Liver (tissue), 3 donors: ENCODE results near the gene C10orf53.

ENCODE experiments used
- CTCF ChIP-seq: fragments of 150-350 bp; IDR thresholded peaks from 2 replicates; pipeline ENCODE4 v1.5.1; 2017; ENCODE audit warnings: improper control_type of control experiment, low read depth, low read length; ENCODE audit not compliant: missing input control
- EGR1 ChIP-seq, 2 donors: IDR thresholded peaks; 2 replicates each; pipeline ENCODE4 v1.6.1; 2016 to 2018; ENCODE audit warnings: antibody characterized with exemption in 2 of 2, low read depth in 2 of 2
- FOXA1 ChIP-seq: IDR thresholded peaks from 2 replicates; pipeline ENCODE4 v1.6.1; 2016; ENCODE audit warnings: antibody characterized with exemption
- FOXA2 ChIP-seq: IDR thresholded peaks from 2 replicates; pipeline ENCODE4 v1.6.1; 2016; ENCODE audit warnings: antibody characterized with exemption
- RAD21 ChIP-seq, 2 donors: IDR thresholded peaks; 2 replicates each; pipeline ENCODE4 v1.6.1; 2016; ENCODE audit warnings: antibody characterized with exemption in 2 of 2, mild to moderate bottlenecking in 2 of 2
- RXRA ChIP-seq, 2 donors: IDR thresholded peaks; 2 replicates each; pipeline ENCODE4 v1.6.1; 2017 to 2018; ENCODE audit warnings: antibody characterized with exemption in 2 of 2, mild to moderate bottlenecking in 1 of 2
- TAF1 ChIP-seq: conservative IDR thresholded peaks from 2 replicates; pipeline ENCODE4 v1.6.1; 2016; ENCODE audit warnings: antibody characterized with exemption, mild to moderate bottlenecking
- YY1 ChIP-seq: IDR thresholded peaks from 2 replicates; pipeline ENCODE4 v1.6.1; 2016; ENCODE audit warnings: antibody characterized with exemption, mild to moderate bottlenecking
- TF ChIP-seq, protein P1 (sequence below): IDR thresholded peaks from 2 replicates; pipeline ENCODE4 v1.6.1; 2016; ENCODE audit warnings: antibody characterized with exemption, mild to moderate bottlenecking
- TF ChIP-seq, protein P2 (sequence below): IDR thresholded peaks from 2 replicates; pipeline ENCODE4 v1.6.1; 2016; ENCODE audit warnings: antibody characterized with exemption
- TF ChIP-seq, protein P3 (sequence below): IDR thresholded peaks from 2 replicates; pipeline ENCODE4 v1.6.1; 2016; ENCODE audit warnings: antibody characterized with exemption
- TF ChIP-seq, protein P4 (sequence below): IDR thresholded peaks from 2 replicates; pipeline ENCODE4 v1.6.1; 2016; ENCODE audit warnings: antibody characterized with exemption
- donor health status: healthy.
- donor health status: healthy.

GRCh38 chr10:49689882-49690510 lies 10.5 kb downstream of the C10orf53 start:
- no peak for TF ChIP-seq CTCF
- no peak for TF ChIP-seq RXRA (IDR thresholded peaks at IDR 0.05)
- TF ChIP-seq FOXA1 = no peak
- no peak for TF ChIP-seq RAD21 (IDR thresholded peaks at IDR 0.05)
- TF ChIP-seq TAF1 = no peak
- TF ChIP-seq, protein P1, sequence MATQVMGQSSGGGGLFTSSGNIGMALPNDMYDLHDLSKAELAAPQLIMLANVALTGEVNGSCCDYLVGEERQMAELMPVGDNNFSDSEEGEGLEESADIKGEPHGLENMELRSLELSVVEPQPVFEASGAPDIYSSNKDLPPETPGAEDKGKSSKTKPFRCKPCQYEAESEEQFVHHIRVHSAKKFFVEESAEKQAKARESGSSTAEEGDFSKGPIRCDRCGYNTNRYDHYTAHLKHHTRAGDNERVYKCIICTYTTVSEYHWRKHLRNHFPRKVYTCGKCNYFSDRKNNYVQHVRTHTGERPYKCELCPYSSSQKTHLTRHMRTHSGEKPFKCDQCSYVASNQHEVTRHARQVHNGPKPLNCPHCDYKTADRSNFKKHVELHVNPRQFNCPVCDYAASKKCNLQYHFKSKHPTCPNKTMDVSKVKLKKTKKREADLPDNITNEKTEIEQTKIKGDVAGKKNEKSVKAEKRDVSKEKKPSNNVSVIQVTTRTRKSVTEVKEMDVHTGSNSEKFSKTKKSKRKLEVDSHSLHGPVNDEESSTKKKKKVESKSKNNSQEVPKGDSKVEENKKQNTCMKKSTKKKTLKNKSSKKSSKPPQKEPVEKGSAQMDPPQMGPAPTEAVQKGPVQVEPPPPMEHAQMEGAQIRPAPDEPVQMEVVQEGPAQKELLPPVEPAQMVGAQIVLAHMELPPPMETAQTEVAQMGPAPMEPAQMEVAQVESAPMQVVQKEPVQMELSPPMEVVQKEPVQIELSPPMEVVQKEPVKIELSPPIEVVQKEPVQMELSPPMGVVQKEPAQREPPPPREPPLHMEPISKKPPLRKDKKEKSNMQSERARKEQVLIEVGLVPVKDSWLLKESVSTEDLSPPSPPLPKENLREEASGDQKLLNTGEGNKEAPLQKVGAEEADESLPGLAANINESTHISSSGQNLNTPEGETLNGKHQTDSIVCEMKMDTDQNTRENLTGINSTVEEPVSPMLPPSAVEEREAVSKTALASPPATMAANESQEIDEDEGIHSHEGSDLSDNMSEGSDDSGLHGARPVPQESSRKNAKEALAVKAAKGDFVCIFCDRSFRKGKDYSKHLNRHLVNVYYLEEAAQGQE = no peak
- TF ChIP-seq, protein P2, sequence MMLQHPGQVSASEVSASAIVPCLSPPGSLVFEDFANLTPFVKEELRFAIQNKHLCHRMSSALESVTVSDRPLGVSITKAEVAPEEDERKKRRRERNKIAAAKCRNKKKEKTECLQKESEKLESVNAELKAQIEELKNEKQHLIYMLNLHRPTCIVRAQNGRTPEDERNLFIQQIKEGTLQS = no peak
- TF ChIP-seq, protein P3, sequence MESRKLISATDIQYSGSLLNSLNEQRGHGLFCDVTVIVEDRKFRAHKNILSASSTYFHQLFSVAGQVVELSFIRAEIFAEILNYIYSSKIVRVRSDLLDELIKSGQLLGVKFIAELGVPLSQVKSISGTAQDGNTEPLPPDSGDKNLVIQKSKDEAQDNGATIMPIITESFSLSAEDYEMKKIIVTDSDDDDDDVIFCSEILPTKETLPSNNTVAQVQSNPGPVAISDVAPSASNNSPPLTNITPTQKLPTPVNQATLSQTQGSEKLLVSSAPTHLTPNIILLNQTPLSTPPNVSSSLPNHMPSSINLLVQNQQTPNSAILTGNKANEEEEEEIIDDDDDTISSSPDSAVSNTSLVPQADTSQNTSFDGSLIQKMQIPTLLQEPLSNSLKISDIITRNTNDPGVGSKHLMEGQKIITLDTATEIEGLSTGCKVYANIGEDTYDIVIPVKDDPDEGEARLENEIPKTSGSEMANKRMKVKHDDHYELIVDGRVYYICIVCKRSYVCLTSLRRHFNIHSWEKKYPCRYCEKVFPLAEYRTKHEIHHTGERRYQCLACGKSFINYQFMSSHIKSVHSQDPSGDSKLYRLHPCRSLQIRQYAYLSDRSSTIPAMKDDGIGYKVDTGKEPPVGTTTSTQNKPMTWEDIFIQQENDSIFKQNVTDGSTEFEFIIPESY = no peak
- TF ChIP-seq EGR1 (IDR thresholded peaks at IDR 0.05; ENCODE audit: low read depth in 2 of 2) = no peak
- no peak for TF ChIP-seq FOXA2
- TF ChIP-seq, protein P4, sequence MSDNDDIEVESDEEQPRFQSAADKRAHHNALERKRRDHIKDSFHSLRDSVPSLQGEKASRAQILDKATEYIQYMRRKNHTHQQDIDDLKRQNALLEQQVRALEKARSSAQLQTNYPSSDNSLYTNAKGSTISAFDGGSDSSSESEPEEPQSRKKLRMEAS = no peak
- no peak for TF ChIP-seq YY1
